GM19438 (cell line): ENCODE data around the gene MSRB1.
A peak's percentile ranks its signal among the peaks of the same experiment; 100 is the strongest.
"Not testable (repeated sequence)": the region's sequence is repeated elsewhere in the genome, so short reads cannot be mapped to it uniquely, and the experiment has no call there.

Experiments used
- ATAC-seq: cut with Tn5 transposase; IDR thresholded peaks from one replicate; pipeline ENCODE4 v1.9.1; 2021; ENCODE audit warnings: low read depth; ENCODE audit not compliant: unreplicated experiment

The MSRB1 gene

DNA sequence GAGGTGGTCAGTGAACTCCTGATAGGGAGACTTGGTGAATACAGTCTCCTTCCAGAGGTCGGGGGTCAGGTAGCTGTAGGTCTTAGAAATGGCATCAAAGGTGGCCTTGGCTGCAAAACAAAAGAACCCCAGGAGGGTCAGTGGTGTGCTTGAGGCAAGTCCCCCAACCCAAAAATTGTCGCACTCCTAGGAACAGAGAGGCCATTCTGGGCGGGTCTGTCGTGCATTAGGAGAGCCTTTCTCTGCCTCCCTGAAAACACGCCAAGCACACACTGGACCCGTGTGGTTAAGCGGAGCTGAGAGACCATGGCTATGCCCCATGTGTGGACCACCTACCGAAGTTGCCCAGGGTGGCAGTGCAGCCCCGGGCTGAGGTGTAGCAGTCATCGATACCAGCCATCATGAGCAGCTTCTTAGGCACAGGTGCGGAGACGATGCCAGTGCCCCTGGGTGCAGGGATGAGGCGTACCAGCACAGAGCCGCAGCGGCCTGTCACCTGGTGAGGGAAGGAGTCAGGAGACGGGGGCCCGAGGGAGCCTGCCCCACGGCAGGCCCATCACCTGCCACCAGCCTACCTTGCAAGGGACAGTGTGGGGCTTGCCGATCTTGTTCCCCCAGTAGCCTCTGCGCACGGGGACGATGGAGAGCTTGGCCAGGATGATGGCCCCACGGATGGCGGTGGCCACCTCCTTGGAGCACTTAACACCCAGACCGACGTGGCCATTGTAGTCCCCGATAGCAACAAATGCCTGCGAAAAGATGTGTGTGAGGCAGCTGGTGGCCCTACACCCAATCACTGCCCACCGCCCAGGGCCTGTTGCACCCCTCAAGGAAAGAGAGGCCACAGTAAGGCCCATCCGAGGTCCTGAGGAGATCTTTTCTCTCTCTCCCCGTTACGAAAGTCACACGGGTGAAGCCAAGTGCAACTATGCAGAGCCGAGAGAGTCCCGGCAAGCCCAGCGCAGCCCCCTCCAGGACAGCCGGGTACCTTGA lies 19.5 kb upstream of the MSRB1 start:
- not testable (repeated sequence) for ATAC-seq

DNA sequence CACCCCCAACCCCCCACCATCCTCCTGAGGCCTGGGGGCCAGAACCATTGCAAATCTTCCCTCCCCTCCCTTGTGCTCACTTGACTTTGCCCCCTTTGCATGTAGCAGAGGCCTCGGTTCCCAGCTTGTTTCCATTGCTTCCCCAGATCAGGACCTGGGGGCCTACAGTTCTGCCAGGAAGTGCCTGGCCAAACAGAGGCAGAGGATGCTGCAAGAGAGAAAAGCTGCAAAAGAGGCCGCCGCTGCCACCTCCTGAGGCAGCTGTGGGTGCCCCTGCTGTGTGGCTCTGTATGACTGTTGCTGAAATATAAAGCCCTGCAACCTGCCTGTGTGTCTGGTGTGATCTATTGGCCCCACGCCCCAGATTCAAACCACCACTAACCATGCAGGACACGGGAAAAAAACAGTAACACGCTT lies 18.7 kb upstream of the MSRB1 start:
- no peak for ATAC-seq

DNA sequence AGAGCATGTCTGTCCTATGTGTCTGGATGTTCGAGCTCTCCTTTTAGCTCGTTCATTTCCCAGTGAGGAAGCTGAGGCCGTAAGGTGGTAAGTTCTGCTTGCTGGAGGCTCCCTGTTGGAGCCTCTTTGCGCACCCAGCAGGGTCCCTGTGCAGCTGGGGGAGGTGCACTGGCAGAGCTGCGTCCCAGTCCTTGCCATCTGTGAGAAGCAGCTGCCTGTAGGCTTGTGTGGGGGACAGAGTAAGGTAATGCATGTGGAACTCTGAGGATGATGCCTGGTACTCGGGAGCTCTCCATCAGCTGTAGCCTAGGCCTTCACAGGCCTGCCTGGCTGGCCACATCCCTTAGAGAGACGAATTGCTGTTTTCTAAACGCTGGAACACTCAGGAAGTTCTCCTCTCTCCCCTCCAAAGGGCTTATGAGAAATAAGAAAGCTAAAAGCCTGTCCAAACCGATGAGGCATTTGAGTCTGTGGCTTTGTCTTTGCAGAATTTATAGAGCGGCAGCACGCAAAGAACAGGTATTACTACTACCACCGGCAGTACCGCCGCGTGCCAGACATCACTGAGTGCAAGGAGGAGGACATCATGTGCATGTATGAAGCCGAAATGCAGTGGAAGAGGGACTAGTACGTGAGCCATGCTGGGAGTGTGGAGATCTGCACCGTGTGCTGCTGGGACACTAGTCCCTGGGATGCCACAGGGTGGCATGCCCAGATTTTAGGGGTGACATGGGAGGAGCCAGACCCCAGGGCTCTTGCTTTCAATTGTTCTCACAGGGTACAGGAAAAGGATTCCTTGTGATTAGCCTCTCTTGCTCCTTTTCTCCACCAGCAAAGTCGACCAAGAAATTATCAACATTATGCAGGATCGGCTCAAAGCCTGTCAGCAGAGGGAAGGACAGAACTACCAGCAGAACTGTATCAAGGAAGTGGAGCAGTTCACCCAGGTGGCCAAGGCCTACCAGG lies 17.9 kb upstream of the MSRB1 start:
- ATAC-seq: no peak

GRCh38 chr16:1959269-1960039 lies 16.5 kb upstream of the MSRB1 start, which contains the start of gene NDUFB10:
Gene NDUFB10 (plus strand): TSS chr16:1959538. CDS start chr16:1959625, 87 bp downstream.
- ATAC-seq: peak; percentile 66

DNA sequence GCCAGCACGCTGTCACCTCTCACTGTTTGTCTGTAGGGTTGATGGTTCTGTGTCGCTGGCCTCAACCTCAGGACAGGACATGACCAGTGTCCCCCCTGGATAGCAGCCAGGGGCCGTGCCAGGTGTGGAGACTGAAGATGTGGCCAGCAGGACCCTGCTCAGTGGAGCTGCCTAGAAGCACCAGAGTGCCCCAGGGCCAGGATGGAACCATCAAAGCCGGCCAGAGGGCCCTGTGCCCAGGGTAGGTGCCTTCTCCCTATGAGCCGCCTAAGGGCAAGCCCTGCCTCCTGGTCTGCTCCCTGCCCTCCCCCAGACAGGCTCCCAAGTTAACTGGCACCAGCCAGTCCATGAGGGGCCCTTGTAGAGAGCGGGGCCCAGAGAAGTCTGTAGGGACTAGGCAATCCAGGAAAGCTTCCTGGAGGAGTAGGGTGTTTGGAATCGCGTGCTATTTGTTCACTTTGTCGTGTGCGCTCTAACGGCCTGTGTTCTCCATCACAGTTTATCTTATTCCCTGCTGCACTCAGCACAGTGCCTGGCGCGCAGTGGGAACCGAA lies 15.8 kb upstream of the MSRB1 start:
- no peak for ATAC-seq

DNA sequence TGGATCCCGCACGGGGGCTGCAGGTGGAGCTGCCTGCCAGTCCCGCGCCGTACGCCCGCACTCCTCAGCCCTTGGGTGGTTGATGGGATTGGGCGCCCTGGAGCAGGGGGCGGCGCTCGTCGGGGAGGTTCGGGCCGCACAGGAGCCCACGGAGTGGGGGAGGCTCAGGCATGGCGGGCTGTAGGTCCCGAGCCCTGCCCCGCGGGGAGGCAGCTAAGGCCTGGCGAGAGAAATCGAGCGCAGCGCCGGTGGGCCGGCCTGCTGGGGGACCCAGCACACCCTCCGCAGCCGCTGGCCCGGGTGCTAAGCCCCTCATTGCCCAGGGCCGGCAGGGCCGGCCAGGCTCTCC lies 15.1 kb upstream of the MSRB1 start:
- ATAC-seq: not testable (repeated sequence)

GRCh38 chr16:1957434-1958142 lies 14.6 kb upstream of the MSRB1 start:
- ATAC-seq: not testable (repeated sequence)

- ATAC-seq: no peak
These were observed 10.7 kb upstream of the MSRB1 start for GRCh38 chr16:1953734-1954133.

DNA sequence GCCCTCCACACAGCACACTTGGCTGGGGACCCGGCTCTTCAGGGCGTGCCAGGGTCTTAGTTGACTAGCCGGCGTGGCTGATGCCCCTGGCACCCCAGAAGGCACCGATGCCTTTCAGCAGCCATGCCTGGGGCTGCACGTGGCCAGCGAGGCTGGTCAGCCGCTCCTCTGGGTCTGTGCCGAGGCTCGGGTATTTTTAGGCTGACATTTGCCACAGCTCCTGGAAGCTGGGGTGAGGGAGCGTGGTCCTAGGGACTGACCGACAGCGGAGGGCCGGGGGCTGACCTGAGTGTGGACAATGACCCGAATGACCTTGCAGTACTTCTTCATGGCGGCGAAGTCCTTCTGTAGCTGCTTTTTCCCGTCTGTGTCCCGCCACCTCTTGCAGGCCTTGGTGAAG lies 7.6 kb upstream of the MSRB1 start:
- ATAC-seq: no peak

GRCh38 chr16:1950047-1950446 lies 7.0 kb upstream of the MSRB1 start:
- no peak for ATAC-seq

DNA sequence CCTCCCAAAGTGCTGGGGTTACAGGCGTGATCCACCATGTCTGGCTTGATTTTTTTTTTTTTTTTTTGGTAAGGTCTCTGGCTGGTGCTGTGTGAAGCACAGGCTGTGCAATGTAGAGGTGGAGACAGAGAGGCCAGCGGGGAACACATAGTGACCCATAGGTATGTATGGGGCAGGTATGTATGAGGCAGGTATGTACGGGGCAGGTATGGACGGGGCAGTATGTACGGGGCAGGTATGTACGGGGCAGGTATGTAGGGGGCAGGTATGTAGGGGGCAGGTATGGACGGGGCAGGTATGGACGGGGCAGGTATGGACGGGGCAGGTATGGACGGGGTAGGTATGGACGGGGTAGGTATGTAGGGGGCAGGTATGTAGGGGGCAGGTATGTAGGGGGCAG lies 6.5 kb upstream of the MSRB1 start:
- ATAC-seq: no peak

DNA sequence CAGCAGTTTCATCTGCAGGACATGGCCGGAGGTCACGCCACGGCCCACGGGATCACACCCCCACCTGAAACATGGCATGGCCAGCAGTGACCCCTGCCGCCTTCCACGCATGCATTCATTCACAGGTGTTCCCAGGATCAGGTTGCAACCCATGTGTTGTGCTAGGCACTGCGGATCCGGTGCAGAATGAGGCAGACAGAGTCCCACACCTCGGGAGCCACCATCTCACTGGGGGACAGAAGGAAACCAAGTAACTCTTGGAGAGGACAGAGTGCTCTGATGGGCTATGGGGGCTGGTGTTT lies 4.3 kb upstream of the MSRB1 start:
- ATAC-seq: no peak

GRCh38 chr16:1946495-1947368 lies 3.7 kb upstream of the MSRB1 start:
- ATAC-seq: no peak

DNA sequence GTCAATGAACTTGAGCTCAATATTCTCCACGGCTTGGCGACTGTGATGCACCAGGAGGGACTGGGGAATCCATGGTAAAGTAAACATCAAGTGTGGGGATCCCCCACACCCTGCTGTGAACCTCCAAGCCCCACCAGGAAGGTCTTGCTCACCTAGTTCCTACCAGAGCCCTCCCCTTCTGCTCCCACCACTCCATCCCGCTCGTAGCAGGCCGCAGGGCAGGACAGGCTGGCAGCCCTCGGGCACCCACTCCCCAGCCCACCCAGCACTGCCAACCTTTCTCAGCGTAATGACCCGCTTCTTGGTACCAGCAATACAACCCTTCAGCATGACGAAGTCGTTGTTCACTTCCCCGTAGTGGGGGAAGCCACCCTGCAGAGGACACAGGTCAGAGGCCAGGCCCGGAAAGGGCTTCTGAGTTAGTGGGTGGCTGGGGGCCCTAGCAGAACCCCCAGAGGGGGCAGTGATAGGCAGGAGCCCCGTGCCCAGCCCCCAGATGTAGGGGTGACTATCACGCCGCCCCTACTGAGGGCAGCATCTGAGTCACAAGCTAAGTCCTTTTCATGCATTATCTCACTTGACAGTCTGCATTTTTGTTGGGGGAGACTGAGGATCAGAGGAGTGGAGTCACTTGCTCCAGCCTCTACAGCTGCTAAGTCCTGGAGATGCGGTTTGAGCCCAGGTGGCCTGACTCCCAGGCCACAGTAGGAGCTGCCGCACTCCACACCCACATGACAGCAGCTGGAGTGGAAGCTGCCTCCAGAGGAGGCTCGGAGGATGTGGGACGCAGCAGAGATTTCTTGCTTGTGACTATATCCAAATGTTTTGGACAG lies 2.8 kb upstream of the MSRB1 start:
- ATAC-seq: no peak

DNA sequence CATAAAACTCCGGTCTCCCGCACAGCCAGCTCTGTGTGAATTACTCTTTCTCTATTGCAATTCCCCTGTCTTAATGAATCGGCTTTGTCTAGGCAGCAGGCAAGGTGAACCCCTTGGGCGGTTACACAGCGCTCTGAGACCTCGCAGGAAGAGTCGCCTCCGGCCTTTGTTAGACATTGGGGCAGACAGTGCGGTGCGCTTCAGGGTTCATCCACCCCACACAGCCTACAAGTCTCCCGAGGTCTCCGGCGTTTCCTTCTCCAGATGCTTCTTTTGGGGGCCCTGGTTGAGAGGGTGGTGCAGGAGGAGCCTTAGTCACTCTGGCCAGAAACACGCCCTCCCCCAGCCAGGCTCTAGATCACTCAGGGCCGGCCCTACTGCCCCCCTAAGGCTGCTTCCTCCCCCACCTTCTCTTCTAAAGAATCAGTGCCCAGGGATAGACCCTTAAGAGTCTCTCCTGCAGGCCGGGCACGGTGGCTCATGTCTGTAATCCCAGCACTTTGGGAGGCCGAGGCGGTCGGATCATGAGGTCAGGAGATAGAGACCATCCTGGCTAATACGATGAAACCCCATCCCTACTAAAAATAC lies 1.7 kb upstream of the MSRB1 start:
- no peak for ATAC-seq

DNA sequence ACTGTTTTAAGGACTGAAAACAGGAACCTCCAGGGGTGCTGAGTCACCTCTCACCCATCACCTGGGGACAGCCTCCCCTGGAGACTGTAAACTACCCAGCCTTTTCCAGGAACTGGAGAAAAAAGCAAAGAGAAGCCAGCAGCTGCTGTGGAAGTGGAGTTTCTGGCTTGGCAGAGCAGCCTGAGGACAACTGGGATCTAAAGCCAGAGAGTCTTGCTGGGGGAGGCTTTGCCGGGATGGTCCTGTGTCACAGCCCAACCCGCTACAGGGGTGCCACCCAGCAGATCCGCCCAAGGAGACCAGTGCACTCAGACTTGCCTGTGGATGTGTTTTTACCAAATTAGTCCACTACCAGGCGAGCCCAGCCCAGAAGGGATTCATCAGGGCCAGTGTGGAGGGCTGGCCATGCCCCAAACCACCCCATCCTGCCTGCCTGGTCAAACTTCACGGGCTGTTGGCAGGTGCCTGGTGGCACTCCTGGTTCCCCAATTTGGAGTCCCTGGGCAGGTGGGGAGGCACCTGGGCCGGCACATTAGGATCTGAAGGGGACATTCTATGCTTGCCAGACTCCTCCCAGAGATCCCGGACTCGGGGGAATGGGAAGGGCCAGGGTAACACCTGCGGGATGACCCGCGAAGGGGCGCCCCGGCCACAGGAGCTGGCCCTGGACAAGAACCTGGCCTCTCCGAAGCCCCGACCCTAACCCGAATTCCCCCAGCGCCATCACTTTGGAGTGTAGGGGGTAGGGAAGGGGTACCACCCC lies 771 bp downstream of the MSRB1 start:
- no peak for ATAC-seq
